Activated CD8-positive, alpha-beta memory T cell treated with anti-CD3 and anti-CD28 coated beads for 24 hours (primary cell): ENCODE results near the gene KIFC1.

Source experiments
- DNase-seq: peaks from one replicate; pipeline ENCODE4 v3.0.0-alpha.2; 2020

Gene KIFC1

DNA sequence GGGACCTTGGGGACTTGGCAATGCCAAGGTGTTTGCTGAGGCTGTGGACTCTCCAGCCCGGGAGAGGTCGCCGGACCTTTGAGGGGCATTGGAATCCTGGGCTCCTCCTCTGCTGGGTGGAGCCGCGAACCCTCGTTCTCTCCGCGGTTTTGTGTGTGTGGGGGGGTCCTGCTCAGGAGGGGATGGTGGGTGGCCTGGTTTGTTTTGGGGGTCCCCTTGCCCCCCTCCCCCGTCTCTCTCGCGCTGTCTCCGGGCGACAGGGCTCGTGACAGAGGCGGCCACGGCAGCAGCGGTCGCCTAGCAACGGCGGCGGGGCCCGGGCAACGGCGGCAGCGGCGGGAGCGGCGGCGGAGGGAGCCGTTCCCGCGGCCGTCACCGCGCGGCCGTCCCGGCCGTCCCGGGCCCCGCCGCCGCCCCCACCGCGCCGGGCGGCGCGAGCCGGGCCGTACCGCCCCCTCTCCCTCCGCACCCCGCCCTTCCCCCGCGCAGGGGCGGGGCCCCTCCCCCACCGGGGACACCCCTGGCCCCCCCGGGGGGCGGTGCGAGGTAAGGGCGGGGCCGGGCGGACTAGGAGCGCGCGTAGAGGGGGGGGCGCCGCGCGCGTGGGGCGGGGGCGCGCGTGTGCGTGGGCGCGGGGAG is 36.1 kb downstream of the KIFC1 start:
- peak; percentile 80 for DNase-seq

DNA sequence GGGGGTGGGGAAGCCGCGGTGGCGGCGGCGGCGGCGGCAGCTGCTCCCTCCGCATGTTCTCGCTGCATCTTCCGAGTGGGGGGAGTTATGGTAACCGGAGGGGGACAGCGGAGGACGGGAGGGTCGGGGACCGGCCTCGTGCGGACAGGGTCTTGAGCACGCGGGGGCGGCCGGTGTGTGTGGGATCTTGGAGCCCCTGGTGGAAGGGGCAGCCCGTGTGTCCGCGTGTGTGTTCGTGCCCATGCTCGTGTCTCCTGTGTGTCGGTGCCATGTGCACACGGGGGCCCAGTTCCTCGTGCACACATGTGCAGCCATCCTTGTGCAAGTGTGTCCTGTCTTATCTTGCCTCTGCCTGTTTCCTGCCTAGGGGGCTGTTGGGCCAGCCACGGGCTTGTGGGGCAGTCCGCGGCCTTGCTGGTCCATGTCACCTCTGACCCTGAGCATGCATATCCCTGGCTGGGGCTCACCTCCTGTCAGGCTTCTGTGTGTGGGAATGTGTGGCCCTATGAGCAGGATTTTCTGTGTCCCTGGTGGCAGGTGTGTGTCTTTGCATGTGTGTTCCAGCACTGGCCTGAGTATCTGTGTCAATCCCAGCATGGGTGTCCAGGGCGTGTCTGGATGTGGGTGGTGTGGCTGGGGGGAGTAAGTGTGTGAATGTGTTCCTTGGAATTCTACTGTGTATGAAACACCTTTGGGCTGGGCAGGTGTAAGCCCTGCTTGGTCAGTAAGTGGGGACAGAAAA is 36.8 kb downstream of the KIFC1 start:
- DNase-seq = peak; percentile 79

DNA sequence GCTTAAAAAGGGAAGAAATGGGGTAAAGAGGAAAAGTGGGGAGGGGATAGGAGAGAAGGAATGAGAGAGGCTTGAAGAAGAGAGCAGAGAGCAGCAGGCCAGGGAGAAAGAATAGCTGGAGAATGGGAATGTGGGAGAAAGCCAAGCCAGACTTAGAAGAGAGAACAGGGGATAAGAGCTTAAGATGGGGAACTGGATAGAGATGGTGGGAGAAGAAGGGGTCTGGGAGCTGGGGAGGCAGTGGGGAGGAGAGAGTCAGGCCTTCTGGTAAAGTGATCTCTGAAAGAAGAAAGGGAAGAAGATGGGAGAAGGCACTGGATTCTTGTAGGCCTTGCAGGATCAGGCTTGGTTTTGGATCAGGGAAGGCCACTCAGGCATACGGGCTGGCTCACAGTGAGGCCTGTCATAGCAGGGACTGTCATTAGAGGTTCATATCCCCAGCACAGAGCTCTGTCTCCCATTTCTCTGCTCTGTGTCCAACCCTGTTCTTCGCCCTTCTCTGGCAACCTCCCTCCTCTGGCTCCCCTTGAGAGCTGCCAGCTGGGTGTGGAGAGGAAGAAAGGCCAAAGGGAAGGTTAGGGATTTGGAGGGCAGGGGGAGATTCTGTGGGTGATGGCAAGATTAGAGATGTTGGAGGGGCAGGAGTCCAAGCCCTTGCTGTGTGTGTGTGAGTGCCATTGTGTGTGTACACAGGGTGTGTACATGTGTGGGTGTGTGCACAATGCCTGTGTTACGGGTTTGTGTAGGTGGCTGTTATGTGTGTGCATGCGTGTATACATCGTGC is 37.5 kb downstream of the KIFC1 start:
- DNase-seq = no peak

DNA sequence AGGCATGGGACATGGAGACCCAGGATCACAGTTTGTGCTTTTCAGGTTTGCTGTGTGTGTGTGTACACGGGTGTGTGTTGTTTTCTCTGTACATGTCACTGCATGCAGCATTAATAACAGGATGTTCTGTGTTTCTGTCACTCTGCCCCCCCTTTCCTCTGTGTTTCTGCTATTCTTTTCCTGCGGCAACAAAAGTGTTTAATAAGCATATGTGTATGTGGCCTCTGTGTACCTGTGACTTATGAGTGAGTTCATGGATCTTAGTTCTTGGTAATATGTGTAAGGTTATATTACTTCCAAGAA is 38.1 kb downstream of the KIFC1 start:
- no peak for DNase-seq

DNA sequence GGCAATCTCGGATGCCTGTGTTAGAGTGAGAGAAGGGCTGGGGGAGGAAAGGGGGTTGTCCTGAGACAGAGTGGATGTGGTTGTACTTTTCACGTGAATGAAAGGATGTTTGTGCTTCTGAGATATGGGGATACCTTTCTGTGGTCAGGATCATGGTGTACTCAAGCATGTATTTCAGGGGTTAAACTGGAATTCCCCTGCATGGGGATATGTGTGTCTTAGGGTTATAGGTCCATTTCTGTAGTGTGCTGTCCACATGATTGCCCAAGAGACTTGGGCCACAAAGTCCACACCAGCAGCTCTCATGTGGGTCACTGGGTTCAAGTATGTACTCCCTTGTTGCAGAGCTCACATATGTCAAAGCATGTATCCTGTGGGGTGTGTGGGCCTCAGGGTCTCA is 38.7 kb downstream of the KIFC1 start:
- no peak for DNase-seq

DNA sequence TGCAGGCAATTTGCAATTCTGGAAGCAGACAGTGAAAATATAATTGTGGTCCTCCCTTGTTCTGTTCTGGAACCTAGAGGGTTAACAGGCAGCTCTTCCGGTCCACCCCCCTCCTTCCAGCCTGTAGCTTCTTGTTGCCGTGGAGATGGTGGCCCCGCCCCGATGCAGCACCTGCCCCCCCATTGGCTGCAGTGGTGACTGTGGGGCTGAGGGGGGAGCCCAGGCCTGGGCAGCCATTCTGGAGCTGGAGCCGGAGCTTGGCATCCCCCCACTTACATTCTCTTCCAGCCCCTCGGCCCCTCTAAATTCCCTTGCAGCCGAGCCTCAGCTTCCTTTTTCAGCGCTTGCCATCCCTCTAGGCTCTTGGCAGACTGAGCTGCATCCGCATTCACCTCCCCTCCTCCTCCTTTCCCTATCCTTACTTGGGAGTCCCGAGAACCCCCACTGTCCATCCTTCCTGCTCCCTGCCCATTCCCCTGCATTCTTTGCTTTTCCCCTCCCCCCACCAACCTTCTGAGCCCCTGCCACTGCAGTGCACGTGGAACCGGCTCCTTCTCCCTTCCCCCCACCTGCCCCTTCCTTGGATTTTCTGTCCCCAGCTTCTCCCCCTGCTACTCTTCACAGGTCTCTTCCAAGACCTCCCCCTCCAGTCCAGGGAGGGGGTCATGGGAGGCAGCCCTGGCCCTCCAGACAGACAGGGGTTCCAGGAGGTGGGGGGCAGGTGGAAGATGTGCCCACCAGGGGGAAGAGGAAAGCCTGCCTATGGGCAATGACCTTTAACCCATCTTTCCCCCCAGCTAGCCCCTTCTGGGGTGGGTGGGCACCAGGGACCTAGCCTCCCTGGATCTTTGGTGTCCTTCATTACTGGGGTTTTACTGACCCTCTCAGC is 39.6 kb downstream of the KIFC1 start:
- peak; percentile 88 for DNase-seq

DNA sequence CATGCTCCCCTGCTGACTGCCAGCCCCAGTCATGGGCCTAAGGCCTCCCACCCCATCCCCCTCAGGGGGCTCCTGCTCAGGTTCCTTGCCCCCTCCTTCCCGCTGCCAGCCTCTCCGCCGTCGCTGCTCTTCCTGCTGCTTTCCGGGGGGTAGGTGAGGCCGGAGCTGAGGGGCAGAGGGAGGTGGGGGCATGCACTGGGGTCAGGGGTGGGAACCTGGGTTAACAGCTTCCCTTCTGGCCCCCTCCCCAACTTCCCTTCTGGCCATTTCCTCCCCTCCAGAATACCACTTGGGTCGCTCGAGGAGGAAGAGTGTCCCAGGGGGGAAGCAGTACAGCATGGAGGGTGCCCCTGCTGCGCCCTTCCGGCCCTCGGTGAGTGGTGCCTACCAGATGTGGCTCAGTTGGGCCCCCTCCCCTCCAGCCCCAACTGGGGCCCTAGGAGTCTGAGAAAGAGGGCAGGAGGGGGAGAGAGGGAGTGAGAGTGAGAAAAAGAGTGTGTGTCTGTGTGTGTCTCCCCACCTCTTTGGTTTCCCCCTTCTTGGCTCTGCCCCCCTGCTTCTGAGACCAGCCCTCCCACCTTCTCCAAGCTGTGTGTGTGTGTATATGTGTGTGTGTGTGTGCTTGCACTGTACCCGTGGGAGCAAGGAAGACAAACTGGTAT is 40.4 kb downstream of the KIFC1 start:
- DNase-seq = no peak

DNA sequence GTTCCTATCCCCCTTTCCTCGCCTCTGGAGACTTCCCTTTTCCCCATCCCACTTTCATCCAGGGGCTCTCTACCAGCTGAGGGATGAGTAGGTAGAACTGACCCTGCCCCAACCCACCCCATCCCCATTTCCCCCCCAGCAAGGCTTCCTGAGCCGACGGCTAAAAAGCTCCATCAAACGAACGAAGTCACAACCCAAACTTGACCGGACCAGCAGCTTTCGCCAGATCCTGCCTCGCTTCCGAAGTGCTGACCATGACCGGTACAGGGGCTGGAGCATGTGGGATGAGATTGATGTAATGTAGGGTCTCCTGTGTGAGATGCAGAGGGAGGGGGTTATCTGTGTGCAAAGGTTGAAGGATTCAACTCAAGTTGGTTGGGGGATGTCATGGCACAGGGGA is 40.9 kb downstream of the KIFC1 start:
- no peak for DNase-seq

DNA sequence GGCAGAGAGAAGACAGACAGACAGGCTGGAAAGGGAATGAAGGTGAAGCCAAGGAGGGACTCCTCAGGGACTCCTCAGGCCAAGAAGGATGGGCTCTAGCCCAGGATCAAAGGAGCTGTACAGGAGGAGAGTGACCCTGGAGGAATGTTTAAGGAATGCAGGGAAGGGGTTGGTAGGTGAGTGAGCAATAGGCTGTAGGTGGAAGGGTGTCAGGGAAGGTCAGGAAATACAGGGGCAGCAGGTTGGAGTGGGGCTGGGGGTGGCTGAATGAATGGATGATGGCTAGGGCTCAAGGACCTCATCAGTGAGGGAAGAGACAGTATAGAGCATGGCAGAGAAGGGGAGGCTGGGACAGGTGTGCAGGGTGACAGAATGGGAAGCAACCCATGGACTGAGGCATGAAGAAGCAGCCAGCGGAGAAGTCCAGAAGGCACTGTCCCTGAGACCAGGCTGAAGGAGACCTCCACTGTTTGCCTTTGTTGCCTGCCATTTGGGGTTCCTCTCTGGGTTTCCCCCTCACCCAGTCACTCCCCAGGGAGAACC is 41.4 kb downstream of the KIFC1 start:
- DNase-seq = no peak

DNA sequence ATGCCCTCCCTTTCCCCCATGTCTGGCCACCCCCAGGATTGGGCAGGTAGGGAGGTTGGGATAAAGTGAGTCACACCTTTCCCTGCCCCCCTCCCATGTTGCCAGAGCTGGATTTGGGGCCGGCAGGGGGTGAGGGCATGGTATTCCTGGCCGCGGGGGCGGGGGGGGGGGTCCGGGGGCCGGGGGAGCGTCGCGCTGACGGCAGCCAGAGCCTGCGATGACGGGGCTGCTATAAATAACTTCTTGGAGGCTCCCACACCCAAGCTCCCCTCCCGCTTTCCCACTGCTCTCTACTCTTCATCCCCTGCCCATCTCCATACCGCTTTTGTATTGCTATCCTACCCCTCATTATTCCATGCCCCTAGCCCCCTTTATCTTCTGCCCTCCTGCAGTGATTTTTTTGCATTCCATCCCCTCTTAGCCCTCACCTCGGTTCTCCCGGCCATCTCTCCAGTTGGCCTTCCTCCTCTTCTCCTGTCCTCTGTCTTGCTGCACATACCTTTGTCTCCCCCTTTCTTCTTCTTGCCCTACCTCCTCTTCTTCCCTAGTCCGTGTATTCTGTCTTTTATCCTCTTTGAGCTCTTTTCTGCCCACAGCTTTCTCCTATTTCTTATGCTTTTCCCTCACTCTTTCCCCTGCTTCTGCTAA is 42.0 kb downstream of the KIFC1 start:
- no peak for DNase-seq

DNA sequence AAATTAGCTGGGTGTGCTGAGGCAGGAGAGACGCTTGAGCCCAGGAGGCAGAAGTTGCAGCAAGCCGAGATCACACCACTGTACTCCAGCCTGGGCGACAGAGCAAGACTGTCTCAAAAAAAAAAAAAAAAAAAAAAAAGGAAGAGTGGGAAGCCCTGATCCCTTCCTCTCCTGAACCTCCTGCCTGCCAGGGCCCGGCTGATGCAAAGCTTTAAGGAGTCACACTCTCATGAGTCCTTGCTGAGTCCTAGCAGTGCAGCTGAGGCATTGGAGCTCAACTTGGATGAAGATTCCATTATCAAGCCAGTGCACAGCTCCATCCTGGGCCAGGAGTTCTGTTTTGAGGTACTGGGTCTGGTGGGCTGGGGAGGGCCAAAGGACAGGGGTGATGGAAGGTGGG is 43.3 kb downstream of the KIFC1 start:
- DNase-seq = no peak

DNA sequence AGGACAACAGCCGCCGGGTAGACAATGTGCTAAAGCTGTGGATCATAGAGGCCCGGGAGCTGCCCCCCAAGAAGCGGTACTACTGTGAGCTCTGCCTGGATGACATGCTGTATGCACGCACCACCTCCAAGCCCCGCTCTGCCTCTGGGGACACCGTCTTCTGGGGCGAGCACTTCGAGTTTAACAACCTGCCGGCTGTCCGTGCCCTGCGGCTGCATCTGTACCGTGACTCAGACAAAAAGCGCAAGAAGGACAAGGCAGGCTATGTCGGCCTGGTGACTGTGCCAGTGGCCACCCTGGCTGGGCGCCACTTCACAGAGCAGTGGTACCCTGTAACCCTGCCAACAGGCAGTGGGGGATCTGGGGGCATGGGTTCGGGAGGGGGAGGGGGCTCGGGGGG is 46.0 kb downstream of the KIFC1 start:
- DNase-seq = no peak

DNA sequence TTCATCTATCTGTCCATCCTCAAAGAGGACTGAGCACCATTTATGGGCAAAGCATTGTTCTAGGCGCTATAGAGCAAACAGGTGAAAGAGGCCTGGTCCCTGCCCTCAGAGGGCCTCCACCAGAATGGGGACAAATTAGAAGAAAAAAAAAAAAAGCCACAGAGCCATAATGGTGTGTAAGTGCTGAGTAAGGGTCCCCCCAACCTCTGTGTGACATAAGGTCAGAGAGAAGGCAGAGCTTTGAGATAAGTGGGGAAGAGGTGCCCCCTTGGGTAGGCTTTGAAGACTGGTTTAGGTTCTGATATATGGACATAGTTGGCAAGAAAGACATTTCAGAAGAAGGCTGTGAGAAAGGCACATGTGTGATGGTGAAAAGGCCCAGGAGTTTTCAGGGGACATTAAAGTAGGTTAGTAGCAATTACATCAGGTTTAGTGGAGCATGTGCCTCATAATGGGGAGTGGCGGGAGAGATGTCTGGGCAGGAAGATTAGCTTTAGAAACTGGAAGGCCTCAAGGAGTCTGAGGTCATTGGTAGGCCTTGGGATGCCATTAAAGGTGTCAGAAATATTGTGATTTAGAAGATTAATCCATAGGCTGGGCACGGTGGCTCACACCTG is 47.5 kb downstream of the KIFC1 start:
- no peak for DNase-seq

DNA sequence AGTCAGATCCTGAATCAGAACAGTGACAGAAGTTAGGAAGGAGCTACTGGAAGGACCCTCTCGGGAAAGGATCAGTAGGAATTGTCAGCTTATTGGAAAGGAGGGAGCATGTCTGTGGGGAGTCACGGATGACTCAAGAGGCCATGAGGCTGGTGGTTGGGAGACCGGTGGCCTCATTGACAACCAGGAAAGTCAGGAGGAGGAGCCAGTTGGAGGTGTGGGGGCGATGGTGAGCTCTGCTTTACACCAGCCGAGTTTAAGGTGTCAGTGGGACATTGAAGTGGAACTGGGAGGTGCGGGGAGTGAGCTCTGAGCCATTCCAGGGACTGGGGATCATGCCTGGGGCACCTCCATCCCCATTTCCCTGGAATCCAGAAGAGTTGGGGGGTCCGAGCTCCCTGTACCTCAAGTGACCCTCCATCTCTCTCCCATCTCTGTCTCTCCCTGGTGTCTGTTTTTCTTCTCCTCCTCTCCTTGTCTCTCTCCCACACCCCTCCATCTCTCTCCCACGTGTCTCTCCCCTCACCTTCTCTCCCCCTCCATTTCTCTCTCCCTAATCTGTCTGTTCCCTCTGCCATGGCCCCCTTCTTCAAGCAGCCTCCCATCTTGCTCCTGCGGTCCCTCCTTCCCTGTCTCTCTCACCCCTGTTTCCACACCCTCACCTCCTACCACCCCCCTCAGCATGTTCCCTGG is 48.5 kb downstream of the KIFC1 start:
- DNase-seq = no peak

DNA sequence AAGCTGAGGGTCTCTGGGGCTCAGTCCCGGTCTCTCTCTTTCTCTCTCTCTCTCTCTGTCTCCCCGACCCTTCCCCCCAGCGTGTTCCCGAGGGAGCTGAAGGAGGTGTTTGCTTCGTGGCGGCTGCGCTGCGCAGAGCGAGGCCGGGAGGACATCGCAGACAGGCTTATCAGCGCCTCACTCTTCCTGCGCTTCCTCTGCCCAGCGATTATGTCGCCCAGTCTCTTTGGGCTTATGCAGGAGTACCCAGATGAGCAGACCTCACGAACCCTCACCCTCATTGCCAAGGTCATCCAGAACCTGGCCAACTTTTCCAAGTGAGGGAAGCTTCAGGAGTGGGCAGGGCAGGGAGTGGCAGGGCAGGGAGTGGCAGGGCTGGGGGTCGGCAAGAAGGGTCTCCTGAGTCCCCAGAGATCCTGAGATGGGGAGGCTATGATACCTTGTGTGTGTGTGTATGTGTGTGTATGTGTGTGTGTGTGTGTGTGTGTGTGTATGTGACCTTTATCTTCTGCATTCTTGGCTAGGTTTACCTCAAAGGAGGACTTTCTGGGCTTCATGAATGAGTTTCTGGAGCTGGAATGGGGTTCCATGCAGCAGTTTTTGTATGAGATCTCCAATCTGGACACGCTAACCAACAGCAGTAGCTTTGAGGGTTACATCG is 49.2 kb downstream of the KIFC1 start:
- no peak for DNase-seq

DNA sequence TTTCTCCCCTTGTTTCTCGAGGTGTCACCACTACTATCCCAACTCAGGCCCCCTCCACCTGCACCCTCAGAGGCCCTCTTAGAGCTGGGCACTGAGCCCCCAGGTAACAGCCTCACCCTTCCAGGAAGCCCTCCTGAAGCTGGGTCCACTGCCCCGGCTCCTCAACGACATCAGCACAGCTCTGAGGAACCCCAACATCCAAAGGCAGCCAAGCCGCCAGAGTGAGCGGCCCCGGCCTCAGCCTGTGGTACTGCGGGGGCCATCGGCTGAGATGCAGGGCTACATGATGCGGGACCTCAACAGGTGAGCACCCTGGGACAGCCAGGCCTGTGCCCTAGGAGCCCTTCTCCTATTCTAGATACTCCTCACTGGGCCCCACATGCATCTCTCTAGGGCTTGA is 49.8 kb downstream of the KIFC1 start:
- DNase-seq = no peak

DNA sequence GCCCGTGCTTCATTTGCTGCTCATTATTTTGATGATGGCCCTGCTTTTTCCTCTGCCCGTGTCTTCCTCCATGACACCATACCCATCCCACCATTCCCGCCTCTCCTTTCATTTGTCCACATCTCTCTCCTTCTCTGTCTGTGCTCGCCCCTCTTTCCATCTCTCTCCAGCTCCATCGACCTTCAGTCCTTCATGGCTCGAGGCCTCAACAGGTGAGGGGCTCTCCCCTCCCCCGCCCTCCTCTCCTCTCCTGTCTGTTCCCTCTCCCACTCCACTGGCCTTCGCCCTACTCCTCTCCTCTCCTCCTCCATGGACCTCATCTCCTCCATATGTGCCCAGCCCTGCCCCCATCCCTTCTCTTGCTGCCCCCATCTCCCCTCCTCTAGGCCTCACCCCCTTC is 50.7 kb downstream of the KIFC1 start:
- no peak for DNase-seq

DNA sequence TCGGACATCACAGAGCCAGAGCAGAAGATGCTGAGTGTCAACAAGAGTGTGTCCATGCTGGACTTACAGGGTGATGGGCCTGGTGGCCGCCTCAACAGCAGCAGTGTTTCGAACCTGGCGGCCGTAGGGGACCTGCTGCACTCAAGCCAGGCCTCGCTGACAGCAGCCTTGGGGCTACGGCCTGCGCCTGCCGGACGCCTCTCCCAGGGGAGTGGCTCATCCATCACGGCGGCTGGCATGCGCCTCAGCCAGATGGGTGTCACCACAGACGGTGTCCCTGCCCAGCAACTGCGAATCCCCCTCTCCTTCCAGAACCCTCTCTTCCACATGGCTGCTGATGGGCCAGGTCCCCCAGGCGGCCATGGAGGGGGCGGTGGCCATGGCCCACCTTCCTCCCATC is 51.4 kb downstream of the KIFC1 start:
- no peak for DNase-seq

DNA sequence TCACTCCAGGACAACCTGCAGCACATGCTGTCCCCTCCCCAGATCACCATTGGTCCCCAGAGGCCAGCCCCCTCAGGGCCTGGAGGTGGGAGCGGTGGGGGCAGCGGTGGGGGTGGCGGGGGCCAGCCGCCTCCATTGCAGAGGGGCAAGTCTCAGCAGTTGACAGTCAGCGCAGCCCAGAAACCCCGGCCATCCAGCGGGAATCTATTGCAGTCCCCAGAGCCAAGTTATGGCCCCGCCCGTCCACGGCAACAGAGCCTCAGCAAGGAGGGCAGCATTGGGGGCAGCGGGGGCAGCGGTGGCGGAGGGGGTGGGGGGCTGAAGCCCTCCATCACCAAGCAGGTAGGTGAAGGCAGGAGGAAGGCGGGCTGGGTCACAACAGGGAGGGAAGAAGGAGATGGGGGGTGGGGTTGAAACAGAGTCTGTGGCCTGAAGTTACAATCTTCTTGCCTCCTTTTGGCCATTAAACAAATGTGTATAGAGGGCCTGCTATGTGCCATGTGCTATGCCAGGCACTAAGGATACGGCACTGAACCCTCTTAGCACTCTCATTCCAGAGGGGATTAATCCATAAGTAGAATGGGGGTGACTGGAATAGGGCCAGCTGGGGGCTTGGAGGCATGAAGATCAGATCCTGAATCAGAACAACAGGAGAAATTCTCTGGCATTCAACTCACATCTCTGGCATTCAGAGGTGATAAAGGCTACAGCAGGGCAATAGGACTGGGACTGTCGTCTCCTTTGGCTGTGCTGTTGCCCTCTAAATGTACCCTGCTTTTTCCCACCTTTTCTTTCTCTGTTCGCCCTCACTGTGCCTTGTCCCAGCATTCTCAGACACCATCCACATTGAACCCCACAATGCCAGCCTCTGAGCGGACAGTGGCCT is 52.2 kb downstream of the KIFC1 start:
- no peak for DNase-seq
